GM12891 (cell line): ENCODE data around the gene SPATS1.
"Not testable (repeated sequence)": the region's sequence is repeated elsewhere in the genome, so short reads cannot be mapped to it uniquely, and the experiment has no call there.

ENCODE experiments used
- DNase-seq: peaks from one replicate; pipeline ENCODE4 v3.0.0; 2011; ENCODE audit warnings: low spot score; ENCODE audit not compliant: insufficient read length
- FAIRE-seq: peaks from 2 replicates; lab custom pipeline; 2011; peaks lifted over from hg19 to GRCh38; lab: Jason Lieb, UNC
- PAX5 ChIP-seq: IDR thresholded peaks from 2 replicates; pipeline ENCODE4 v1.6.1; 2011; ENCODE audit warnings: low read length, moderate library complexity, mild to moderate bottlenecking; ENCODE audit not compliant: insufficient read depth, severe bottlenecking
- POLR2A ChIP-seq: IDR thresholded peaks from 2 replicates; pipeline ENCODE4 v1.6.1; 2011; ENCODE audit warnings: low read depth, low read length, control low read depth
- POLR2AphosphoS5 ChIP-seq: IDR thresholded peaks from 2 replicates; pipeline ENCODE4 v1.6.1; 2011; ENCODE audit warnings: low read depth, low read length, control low read depth
- POU2F2 ChIP-seq: IDR thresholded peaks from 2 replicates; pipeline ENCODE4 v1.6.1; 2011; ENCODE audit warnings: low read depth, mild to moderate bottlenecking, control low read depth, low read length, moderate library complexity
- SPI1 ChIP-seq: IDR thresholded peaks from 2 replicates; pipeline ENCODE4 v1.6.1; 2011; ENCODE audit warnings: low read depth, low read length, control low read depth
- TAF1 ChIP-seq: IDR thresholded peaks from 2 replicates; pipeline ENCODE4 v1.6.1; 2011; ENCODE audit warnings: low read depth, low read length, control low read depth

The SPATS1 gene

DNA sequence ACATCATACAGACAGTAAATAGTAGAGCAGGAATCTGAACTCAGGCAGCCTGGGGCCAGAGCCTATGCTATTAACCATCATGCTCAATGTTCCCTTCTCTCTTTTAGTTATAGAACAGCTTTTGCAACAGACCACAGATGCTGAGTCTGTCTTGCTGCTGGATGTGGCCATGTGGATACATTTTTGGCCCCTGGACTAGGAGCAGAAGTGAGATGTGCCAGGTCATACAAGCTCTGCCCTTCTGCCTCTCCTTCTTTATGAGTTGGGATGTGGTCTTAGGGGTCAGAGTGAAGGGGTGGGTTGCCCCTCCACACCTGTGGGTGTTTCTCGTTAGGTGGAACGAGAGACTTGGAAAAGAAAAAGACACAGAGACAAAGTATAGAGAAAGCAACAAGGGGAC lies 14.7 kb upstream of the SPATS1 start:
- no peak for DNase-seq
- no peak for TF ChIP-seq PAX5
- TF ChIP-seq POLR2AphosphoS5: no peak
- no peak for TF ChIP-seq SPI1
- no peak for TF ChIP-seq POU2F2
- TF ChIP-seq POLR2A: no peak
- no peak for TF ChIP-seq TAF1
- FAIRE-seq: no peak

DNA sequence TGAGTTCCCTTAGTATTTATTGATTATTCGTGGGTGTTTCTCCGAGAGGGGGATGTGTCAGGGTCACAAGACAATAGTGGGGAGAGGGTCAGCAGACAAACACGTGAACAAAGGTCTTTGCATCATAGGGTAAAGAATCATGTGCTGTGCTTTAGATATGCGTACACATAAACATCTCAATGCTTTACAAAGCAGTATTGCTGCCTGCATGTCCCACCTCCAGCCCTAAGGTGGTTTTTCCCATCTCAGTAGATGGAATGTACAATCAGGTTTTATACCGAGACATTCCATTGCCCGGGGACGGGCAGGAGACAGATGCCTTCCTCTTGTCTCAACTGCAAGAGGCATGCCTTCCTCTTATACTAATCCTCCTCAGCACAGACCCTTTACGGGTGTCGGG lies 14.2 kb upstream of the SPATS1 start:
- FAIRE-seq, DNase-seq: not testable (repeated sequence)

DNA sequence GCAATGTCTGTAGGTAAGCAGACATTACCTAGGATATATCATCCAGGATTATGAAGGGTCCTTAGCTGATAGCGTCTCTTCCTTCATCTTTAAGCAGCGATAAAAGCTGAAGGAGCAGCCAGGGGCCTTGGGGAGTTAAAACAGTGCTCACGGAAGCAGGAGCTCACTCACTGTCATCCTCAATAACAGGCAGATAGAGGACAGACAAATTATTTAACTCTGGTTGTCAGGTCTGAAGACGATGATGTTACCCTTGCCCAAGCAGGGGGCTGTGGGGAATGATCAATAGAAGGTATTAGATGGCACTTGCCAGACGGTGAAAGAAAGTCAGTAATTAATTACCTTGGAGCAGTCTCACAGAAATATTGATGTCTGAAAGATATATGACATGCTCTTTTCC lies 12.6 kb upstream of the SPATS1 start:
- FAIRE-seq: no peak
- DNase-seq: no peak
- TF ChIP-seq TAF1 (no peak), SPI1 (no peak), POLR2A (no peak), POU2F2 (no peak), POLR2AphosphoS5 (no peak), PAX5 (no peak)

GRCh38 chr6:44332585-44332984 lies 9.9 kb upstream of the SPATS1 start:
- TF ChIP-seq SPI1: no peak
- no peak for TF ChIP-seq POLR2AphosphoS5
- no peak for TF ChIP-seq PAX5
- no peak for TF ChIP-seq POLR2A
- no peak for TF ChIP-seq TAF1
- no peak for TF ChIP-seq POU2F2
- DNase-seq (no peak), FAIRE-seq (no peak)

DNA sequence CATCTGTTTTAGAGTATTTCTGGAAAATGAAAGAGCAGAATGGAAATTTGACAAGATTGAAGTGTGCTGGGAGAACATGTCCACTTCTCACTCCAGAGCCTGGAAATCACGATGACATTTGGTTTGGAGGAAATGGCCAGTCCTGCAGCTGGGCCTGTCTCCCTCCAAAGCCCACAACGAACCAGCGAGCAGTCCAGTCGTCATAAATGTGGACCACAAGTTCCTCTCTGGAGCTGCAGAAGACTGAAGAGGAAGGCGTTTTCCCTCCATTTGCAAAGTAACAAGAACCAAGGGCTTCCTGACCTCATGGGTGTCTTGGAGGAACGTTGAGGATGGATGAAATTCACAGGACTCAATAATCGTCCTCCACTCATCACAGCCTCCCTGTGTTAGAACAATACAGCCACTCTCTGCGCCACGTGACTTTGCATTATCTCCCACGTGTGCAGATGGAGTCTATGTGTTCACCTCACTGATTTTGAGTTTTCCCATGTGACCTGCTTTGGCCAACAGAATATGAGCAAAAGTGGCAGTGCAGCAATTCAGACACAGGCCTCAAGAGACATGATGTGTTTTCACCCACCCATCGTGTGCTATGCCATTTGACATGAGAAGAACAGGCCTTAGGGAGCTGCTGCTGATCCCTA lies 9.1 kb upstream of the SPATS1 start:
- TF ChIP-seq SPI1 (no peak), PAX5 (no peak), POLR2AphosphoS5 (no peak), POU2F2 (no peak), TAF1 (no peak), POLR2A (no peak)
- DNase-seq: no peak
- FAIRE-seq: no peak

GRCh38 chr6:44333942-44334341 lies 8.5 kb upstream of the SPATS1 start:
- FAIRE-seq: no peak
- no peak for TF ChIP-seq POU2F2
- TF ChIP-seq SPI1: no peak
- TF ChIP-seq POLR2AphosphoS5: no peak
- no peak for TF ChIP-seq PAX5
- TF ChIP-seq TAF1: no peak
- TF ChIP-seq POLR2A: no peak
- DNase-seq: no peak

DNA sequence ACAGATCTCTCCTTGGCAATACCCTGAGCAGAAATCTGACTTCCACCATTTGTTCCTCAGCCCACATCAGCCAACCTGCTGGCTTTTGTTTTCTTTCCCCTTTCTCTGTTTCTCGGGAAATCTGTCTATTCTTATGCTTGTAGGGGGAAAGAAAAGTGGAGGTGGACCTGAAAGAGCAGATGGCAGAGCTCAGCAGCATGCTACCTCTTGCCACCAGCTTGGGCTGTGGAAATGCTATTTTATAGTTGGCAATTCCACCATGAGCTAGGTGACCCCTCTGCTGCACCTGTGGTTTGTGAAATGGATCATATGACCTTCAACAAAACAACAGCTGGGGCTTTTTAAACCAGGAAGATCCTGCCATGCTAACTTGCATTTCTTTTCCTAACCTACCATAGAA lies 6.8 kb upstream of the SPATS1 start:
- TF ChIP-seq PAX5: no peak
- no peak for TF ChIP-seq POLR2A
- DNase-seq (no peak), FAIRE-seq (no peak)

GRCh38 chr6:44338228-44339122 lies 4.0 kb upstream of the SPATS1 start:
- TF ChIP-seq TAF1 (no peak), POLR2A (no peak), SPI1 (no peak), POLR2AphosphoS5 (no peak), POU2F2 (no peak), PAX5 (no peak)
- peak; percentile 39 for DNase-seq
- peak; percentile 93 for FAIRE-seq

GRCh38 chr6:44339301-44339700 lies 3.1 kb upstream of the SPATS1 start:
- DNase-seq: no peak
- TF ChIP-seq PAX5 (no peak), POU2F2 (no peak), POLR2A (no peak), SPI1 (no peak), POLR2AphosphoS5 (no peak), TAF1 (no peak)
- no peak for FAIRE-seq
